GM12801 (cell line): ENCODE data around the gene COL20A1.

Source experiments
- CTCF ChIP-seq: IDR thresholded peaks from one replicate; pipeline ENCODE4 v1.5.1; 2011; ENCODE audit warnings: control low read depth; ENCODE audit not compliant: insufficient read length; ENCODE audit errors: extremely low read depth

Gene COL20A1

DNA sequence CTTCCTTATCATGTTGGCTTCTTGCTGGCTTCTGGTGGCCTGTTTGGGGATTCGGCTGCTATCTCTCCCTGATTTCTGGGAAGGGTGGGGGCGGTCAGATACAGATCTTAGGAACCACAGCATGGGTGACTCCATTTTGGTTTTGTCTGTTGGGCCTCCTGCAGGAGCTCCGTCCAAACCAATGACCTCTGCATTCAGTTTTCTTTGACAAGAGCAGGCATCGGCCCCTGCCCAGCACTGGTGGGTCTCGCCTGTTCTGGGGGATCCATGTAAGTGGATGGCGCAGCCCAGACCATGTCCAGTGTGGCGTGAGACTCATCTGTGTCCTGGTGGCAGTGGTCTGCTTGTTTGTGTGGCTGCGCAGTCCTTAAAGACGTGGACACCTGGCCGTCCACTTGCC lies 29.0 kb upstream of the COL20A1 start:
- no peak for TF ChIP-seq CTCF

GRCh38 chr20:63264519-63264918 lies 28.5 kb upstream of the COL20A1 start:
- TF ChIP-seq CTCF: no peak

- TF ChIP-seq CTCF: no peak
These were observed 27.0 kb upstream of the COL20A1 start for GRCh38 chr20:63265891-63266515.

DNA sequence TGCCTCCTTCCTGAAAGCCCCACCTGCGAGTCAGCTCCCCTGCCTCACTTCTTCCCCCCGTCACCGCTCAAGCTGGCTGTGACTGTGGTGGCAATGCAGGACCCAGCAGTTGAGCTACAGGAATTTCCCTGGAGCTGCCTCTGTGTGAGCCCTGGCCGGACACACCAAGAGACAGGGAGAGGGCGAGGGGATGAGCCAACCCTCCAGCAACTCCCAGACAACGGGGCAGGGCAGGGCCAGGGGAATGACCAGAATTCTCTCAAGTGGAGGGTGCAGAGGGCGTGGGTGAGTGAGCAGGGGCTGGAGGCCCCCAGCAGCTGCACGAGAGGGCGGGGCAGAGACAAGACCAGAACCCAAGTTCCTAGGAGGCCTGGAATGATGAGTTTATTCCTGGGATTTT lies 25.3 kb upstream of the COL20A1 start:
- no peak for TF ChIP-seq CTCF

DNA sequence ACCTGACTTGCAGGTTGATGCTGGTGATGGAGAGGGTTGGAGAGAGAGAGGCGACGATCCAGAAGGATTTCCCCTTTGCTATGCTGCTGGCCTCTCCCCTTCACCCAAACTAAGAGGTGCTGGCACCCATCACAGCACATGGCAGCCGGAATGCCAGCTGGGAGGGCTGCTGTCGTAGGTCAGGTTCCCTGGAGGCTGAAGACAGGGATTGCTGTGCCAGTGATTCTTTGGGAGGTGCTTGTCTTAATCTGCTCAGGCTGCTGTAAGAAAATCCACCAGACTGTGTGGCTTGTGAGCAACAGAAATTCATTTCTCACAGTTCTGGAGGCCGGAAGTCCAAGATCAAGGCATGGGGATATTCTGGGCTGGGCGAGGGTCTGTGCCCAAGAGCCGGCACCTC lies 24.7 kb upstream of the COL20A1 start:
- TF ChIP-seq CTCF: no peak

DNA sequence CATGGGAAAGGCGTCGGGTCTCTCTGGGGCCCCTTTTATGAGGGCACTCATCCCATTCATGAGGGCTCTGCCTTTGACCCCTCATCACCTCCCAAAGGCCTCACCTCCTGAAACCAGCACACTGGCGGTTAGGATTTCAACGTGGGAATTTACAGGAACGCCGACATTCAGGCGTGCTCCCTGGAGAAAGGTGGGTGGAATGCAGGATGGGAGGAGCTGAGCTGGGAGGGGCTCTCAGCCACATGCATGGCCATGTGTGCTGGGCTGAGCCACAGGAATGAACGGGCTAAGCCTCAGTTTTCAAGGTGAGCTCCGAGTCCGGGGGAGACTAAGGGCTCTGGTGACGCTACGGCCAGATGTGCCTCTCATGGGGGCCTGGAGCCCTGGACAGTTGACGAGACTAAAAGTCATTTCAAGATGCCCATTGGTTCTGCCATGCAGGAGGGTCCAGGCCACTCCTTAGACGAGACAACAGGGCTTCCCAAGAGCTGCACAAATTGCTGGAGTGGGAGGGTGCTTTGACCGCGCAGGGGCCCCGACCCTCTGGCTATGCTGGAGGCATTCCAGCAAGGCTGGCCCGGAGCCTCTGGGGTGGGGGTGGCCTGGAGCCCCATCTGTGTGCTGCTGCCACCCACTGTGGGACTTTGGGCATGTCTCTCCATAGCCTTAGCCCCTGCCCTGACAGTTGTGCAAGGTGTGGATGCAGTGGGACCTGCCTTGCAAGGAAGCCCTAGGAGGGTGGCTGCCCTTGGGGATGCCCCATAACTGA lies 24.1 kb upstream of the COL20A1 start:
- no peak for TF ChIP-seq CTCF

DNA sequence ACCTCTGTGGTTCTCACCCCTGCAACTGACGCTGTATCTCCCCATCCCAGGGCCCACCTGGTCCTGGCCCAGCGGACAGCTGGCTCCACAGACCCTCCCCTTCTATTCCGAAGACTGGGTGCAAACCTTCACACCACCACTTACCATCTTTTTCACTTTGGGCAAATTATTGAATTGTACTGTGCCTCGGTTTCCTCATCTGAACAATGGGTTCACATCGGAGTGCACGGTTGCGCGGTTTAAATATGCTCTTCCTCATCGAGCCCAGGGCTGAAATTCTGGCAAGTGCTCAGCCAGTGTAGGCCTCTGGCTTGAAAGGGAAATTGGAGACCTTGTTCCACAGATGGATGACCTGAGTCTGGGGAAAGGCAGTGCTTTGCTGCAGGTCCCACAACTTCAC lies 23.3 kb upstream of the COL20A1 start:
- TF ChIP-seq CTCF: no peak
